ENCODE data around the gene TNF.
"Not testable (repeated sequence)": the region's sequence is repeated elsewhere in the genome, so short reads cannot be mapped to it uniquely, and the experiment has no call there.

The TNF gene

DNA sequence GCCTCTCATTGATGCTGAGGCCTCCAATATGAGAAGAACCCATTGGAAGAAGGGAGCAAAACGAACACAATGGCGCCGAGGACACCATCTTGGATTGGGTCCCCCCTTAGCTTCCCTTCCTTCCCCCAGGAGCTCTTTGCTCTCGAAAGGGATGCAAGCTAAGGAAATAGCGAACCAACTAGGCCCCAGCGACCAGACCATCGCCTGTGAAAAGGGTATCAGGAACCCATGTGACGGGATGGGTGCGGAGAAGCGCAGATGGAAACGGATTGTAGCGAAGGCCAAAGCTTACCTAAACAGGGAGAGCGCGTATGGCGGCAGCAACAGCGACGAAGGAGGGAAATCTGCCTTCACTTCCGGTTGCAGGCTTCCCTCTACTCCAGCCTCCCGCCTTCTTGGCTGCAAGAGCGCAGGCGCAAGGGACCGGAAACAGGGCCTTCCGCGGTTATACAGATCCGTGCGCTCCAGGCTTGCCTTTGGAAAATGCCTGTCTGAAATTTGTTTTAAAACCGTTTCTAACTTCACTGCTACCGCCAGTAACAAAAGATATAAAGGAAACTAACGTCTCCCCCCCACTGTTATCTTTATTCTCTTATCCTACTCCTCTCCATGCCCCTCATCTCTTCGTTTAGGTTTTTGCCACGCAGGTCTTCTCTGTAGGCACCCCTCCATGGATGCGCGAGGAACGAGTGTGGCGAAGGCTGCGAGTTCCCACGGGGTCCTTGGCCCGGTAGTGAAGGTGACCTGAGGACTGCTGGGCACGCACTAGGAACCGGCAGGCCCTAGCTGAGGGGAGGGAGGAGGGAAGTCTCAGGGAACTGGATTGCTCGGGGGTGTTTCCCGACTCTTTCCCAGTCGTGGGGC is 33.5 kb upstream of the TNF start, which contains the start of gene DDX39B:
Gene DDX39B (minus strand): TSS at position 346 of the 864 bp plus-strand sequence. CDS start 1,471 bp downstream, outside the sequence.
- peak; percentile 93 to 99 (median 96) for DNase-seq
- intact Hi-C loops (cut with DNase I) = loop anchor here (5.0 to 10.0 kb wide), 4 partner anchors 120 to 413 kb away; partner anchors contain the start of genes C6orf47, GPANK1, NELFE and NEU1

DNA sequence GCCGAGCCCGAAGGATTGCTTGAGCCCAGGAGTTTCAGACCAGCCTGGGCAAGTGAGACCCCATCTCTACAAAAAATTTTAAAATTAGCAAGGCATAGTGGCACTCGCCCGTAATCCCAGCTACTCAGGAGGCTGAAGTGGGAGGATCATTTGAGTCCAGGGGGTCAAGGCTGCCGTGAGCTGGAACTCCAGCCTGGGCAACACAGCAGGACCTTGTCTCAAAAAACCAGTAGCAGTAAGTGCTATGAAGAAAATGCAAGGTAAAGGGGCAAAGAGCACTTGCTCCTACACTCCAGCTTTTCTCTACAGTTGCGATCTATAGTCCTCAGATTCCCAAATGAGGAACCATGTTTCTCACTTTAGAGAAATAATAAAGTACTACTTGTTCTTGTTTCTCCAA is 31.7 kb upstream of the TNF start:
- DNase-seq = no peak
- intact Hi-C loops (cut with DNase I) = loop anchor here (5.0 to 10.0 kb wide), 4 partner anchors 119 to 411 kb away; partner anchors contain the start of genes C6orf47, GPANK1, NELFE and NEU1

DNA sequence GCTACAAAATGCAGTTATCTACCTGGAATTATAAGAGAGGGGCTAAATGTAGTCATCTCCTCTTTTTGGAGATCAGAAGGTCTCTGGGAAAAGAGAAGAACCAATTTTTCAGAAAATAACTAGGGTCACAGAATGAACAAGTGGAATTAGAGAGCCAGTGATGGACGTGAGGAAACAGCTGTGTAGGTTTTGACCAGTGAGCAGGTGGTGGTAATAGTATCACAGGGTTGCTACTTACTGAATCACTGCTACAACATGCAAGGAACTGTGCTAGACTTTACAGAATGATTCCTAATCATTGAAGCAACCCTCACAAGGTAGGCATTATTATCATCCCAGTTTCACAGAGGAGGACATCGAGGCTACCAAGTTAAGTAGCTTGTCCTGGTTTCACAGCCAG is 30.7 kb upstream of the TNF start:
- intact Hi-C loops (cut with DNase I) = loop anchor here (5.0 to 10.0 kb wide), 4 partner anchors 118 to 410 kb away; partner anchors contain the start of genes C6orf47, GPANK1, NELFE and NEU1
- DNase-seq = no peak

DNA sequence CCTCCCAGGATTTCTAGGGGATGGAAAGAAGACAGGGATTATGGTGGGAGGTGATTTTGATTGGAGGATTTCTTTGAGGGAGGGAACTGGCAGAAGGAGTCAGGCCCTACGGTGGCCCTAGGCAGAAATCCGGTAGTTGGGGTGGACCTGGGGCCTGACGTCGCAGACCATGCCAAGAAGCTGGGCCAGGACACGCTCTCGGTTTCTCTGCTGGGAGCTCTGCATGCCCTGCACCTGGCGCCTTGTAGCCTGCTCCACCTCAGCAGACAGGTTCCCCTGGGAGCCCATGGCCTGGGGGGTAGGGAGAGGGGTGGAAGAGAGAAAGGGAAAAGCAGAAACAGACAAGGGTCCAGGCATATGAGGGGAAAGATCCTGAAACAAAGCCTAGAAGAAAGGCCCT is 30.1 kb upstream of the TNF start:
- no peak for DNase-seq
- intact Hi-C loops (cut with DNase I) = loop anchor here (10.0 kb wide), 3 partner anchors 250 to 410 kb away; partner anchors contain the start of genes NELFE, NEU1, SKIC2 and VARS1

DNA sequence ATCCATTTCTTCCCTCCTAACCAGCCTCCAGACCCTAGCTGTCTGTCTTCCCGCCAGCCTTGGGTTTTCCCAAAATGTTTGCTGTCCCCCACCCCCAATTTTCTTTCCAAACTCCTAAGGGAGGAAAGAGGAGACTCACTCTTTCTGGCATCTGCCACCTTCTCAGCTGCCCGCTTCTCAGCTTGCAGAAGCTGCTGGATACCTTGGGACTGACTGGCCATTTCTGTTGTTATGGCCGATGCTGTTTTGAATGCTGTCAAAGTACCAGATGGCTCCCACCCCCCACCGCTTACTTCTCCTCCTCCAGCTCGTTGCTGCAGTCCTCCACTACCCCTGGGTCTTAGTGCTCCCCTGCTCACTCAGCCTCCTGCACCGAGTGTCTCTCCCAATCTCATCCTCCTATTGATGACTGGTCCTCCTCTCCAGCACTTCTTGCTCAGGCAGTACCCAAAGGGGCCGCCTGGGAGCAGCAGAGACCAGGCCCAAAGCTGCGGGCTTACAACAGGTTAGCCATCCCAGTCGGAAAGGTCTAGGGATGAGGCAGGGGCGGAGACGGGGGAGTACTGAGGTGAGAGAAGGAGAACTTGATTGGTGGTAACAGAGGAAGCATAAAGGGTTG is 28.9 kb upstream of the TNF start, which contains the start of gene ATP6V1G2:
Gene ATP6V1G2 (minus strand): TSS at position 270 of the 619 bp plus-strand sequence. CDS start 49 bp downstream, at position 221.
- DNase-seq = peak; percentile 85 to 99 (median 94)

DNA sequence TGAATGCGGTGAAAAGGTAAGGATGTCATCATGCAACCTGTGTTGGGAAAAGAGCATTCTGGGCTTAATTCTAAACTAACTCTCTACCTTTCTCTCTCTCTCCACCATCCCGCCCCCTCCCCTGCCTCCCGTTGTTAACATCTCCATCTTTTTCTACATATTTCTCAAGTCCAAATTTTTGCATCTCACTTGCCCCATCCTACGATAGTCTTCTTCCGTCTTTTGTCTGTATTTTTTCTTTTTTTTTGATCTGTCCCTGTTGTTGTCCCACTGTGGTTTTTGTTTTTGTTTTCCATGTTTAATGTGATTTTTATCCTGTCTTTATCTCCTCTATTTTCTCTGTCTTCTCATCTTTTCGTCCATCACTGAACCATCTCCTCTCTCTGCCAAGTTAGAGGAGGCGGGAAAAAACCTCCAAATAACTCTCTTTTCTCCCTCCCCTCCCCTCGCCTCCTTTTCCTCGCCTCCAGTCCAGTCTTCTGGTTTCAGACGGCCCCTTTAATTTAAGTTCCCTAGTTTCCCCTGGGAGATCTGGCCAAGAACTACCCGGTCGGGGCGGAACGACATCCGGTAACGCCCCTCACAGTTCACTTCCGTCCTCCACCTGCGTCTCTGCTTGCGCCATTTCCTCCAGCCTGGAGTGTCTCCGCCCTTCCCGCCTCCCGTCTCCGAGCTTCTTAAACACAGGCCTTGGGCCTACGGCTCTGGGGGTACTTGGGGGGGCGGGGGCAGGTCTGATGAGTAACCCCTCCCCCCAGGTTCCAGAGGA is 28.2 kb upstream of the TNF start, which contains the start of gene NFKBIL1:
Gene NFKBIL1 (plus strand): TSS at position 651 of the 769 bp plus-strand sequence. CDS start 87 bp downstream, at position 738.
- peak; percentile 96 to 99 (median 98) for DNase-seq
- intact Hi-C loops (cut with DNase I) = loop anchor here (1.0 to 10.0 kb wide), 4 partner anchors 51 to 408 kb away; partner anchors contain the start of genes NELFE, NEU1, SKIC2 and VARS1

More for the DNA sequence above, 28.9 kb upstream of the TNF start, which contains the start of gene ATP6V1G2:
- intact Hi-C loops (cut with DNase I) = loop anchor here (1.0 to 10.0 kb wide), 4 partner anchors 52 to 408 kb away; partner anchors contain the start of genes NELFE, NEU1, SKIC2 and VARS1

DNA sequence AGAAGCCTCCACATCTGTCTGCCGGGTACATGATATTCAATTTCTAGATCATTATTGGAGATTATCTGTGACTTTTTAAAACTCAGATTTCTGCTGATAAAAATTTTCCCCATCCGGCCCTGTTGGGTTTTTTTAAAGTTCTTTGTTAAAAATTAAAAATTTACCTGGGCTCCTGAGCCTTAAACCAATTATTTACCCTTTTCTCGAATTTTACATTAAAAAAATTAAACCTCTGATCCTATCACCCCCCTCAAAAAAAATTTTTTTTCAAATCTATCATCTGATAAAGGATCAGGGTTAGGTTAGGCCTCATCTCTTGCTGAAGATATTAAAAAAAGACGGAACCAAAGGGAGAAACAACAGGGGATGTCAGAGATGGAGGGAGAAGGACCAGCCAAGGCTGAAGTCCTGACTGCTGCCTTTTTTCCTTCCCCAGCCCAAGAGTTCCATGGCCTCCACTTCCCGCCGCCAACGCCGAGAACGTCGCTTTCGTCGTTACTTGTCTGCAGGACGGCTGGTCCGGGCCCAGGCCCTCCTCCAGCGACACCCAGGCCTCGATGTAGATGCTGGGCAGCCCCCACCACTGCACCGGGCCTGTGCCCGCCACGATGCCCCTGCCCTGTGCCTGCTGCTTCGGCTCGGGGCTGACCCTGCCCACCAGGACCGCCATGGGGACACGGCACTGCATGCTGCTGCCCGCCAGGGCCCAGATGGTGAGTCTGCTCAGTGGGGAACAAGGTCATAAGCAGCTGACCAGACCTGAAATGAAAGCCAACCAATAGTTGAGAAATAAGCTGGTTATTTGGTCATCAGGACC is 27.4 kb upstream of the TNF start:
- intact Hi-C loops (cut with DNase I) = loop anchor here (10.0 kb wide), 3 partner anchors 247 to 407 kb away; partner anchors contain the start of genes NELFE, NEU1, SKIC2 and VARS1
- DNase-seq = peak in 1 of 10 donors; percentile 72

DNA sequence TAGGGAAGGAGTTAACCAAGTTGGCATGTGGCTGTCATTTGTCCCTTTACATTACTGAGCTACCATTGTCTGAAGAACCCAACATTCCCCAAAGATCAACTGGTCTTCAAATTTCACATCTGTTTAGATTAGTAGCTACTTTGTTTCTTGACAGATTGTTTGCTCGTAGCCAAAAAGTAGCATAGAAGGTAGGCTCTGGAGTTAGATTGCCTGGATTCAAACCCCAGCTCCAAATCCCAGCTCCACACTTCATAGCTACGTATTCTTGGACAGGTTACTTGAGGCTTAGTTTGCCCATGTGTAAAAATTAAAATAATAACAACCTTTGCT is 26.9 kb upstream of the TNF start:
- no peak for DNase-seq
- intact Hi-C loops (cut with DNase I) = loop anchor here (10.0 kb wide), 3 partner anchors 246 to 406 kb away; partner anchors contain the start of genes NELFE, NEU1, SKIC2 and VARS1

DNA sequence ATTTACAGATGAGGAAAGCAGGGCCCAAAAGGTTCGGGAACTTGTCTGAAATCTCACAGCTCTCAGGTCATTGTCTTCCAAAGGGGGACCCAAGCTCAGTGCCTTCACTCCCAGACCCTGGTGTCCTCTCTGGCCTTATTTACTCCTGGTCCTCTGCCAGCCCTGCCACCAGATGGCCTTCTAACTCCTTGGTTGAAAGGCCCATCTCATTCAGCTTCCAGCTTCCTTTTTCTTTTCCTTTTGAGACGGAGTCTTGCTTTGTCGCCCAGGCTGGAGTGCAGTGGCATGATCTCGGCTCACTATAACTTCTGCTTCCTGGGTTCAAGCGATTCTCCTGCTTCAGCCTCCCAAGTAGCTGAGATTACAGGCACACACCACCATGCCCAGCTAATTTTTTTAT is 24.0 kb upstream of the TNF start:
- intact Hi-C loops (cut with DNase I) = not testable (repeated sequence)
- peak in 1 of 10 donors; percentile 27 for DNase-seq

DNA sequence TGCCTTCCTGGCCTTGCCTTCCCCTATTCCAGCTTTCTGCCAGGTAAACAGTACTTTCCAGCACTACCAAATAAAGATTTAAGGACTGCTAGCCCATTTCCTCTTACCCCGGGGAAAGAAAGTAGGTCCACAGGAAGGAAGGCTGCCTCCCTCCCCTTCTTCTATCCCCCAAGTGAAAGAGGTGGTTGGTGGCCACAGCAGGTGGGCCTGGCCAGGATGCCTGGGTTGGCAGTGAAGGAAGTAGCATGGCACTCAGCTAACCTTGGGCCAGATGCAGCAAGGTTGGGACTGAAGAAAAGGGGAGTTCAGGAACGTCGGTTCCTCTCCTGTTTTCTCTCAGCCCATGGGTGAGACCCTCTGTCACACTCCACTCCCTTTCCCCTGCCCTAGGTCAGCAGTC is 19.1 kb upstream of the TNF start:
- intact Hi-C loops (cut with DNase I) = no loop called here
- no peak for DNase-seq

DNA sequence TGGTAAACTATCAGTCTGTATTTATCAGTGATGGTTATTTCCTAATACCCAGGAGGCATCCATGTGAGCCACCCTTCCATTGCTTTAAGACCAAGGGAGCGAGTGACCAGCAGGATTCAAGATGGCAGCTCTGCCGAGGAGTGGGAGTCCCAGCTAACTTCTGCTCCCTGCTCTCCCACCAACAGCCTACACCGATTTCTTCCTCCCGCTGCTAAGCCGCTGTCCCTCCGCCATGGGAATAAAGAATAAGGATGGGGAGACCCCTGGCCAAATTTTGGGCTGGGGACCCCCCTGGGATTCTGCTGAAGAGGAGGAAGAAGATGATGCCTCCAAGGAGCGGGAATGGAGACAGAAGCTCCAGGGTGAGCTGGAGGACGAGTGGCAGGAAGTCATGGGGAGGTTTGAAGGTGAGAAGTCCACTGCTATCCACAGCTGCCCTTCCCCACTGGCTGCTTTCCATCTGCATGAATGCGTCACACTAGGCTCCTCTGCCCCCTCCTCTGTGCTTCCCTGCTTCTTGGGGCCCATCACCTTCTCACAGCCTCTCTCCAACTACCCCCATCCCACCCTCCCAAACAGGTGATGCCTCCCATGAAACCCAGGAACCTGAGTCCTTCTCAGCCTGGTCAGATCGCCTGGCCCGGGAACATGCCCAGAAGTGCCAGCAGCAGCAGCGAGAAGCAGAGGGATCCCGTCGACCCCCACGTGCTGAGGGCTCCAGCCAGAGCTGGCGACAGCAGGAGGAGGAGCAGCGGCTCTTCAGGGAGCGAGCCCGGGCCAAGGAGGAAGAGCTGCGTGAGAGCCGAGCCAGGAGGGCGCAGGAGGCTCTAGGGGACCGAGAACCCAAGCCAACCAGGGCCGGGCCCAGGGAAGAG is 17.7 kb upstream of the TNF start:
- no peak for DNase-seq
- intact Hi-C loops (cut with DNase I) = no loop called here

DNA sequence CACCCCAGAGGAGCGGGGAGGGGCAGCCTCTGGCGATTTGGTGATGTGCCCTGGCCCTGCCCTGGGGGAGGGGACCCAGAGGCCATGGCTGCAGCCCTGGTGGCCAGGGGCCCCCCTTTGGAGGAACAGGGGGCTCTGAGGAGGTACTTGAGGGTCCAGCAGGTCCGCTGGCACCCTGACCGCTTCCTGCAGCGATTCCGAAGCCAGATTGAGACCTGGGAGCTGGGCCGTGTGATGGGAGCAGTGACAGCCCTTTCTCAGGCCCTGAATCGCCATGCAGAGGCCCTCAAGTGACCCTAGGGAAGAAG is 17.1 kb upstream of the TNF start:
- intact Hi-C loops (cut with DNase I) = no loop called here
- DNase-seq = no peak

DNA sequence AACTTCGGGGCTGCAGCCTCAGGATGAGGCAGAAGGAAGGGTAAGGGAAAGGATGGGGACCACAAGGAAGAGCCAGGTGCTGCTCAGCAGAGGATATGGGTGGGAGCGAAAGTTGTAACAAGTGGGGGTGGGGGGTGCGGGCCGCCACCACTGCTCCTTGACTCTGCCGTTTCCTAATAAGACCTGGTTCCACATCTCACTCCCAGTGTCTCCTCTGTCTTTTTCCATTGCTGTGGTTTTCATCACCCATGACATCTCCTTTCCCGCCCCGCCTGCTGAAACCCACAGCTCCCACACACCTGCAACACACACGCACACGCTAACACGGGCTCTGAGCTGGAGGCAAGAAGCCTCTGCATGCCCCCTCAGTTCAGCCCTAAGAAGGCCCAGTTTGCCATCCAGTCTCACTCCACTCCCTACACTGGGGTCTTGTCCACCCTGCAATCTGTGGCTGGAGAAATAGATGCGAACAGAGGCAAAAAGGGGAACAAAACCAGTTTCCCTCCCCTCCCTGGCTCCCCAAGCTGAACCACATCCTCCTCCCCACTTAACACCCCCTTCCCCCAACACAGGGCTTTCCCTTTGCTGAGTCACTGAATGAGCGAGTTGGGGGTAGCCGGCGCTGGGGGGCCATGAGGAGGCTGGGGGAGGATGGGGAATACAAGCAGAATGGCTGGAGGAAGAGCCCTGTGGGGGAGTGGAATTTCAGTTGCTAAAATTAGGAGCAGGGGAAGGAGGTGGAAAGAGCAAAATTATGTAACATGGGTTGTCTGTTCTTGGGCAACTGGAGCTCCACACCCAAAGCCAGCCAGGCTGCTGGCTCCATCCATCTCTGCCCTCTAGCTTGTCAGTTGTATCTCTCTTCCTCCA is 16.5 kb upstream of the TNF start:
- peak in 4 of 10 donors; percentile 28 to 88 (median 64) for DNase-seq
- intact Hi-C loops (cut with DNase I) = no loop called here

DNA sequence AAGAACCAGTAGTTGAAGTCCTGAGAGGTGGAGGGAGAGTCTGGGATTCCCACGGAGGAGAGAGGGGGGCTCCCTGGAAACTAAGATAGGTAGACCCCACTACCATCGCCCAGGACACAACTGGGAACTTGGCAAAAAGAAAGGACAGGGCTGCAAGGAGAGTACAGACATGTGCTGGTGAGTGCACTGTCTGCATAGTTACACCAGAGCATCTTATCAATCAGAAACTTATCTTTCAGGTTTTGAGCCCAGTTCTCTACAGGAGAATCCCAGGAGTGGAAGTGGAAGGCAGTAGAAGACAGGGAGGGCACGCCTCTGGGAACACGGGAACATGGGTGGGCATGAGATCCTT is 15.8 kb upstream of the TNF start:
- no peak for DNase-seq
- intact Hi-C loops (cut with DNase I) = no loop called here

DNA sequence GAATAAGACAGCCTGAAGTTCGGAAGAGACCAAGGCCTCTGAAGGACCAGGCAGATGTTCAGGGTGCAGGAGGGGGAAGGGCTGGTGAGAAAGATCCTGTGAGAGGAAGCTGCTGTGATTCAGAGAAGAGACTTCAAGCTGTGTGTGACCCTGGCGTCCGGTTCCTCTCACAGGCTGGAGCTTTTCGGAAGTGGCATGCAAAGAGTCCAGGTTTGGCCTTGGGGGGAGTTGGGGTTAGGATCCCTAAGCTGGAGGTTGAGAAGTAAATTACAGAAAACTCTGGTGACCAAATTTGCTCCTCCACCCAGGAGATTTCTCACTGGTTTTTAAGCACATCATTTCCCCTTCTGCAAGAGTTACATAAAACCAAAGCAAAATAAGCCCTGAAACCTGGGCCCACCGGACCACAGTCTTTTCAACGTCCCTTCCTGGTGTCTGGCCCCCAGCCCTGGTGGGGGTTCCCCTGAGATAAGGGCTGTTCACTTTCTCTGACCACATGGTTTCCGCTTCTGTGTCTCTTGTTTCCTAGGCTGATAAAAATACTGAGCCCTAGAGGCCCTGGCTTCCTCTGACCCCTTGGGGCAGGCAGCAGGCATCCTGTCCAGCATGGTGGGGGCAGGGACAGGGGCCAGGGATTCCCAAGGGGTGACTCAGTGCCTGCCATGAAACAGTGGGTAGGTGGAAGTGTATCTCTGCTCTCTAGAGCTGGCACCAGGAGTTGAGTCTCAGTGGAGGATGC is 15.2 kb upstream of the TNF start:
- peak in 1 of 10 donors; percentile 89 for DNase-seq
- intact Hi-C loops (cut with DNase I) = no loop called here

DNA sequence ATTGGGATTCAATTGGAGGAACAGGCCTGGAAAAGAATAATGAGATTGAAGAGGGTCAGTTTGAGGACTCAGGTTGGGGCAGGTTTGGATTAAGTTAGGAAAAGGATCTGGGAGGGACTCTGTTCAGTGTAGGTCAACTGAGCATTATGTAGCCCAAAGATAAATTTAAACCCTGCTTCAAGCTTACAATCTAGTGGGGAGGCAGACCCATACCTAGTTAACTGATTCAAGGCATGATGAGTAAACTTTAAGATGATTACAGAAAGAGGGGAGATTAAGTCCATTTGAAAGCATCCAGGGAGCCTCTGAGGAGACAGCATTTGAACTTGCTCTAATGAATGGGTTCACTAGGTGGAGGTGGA is 14.7 kb upstream of the TNF start:
- intact Hi-C loops (cut with DNase I) = no loop called here
- no peak for DNase-seq

All from posterior cingulate gyrus (tissue), 11 donors.